Body of pancreas (tissue), 4 donors: ENCODE data around the gene CYFIP1.

Source experiments
- CTCF ChIP-seq, 7 experiments: fragments of 450-650 bp in 4 of 7; fragments of 200-600 bp in 3 of 7; sonication (generic) in 3 of 7; IDR thresholded peaks; one replicate each; pipeline ENCODE4 v1.5.1; 2016 to 2019; ENCODE audit warnings: antibody characterized with exemption in 7 of 7
- POLR2A ChIP-seq, 3 donors: fragments of 450-650 bp; IDR thresholded peaks; one replicate each; pipeline ENCODE4 v1.6.1; 2016; ENCODE audit warnings: antibody characterized with exemption in 3 of 3, mild to moderate bottlenecking in 2 of 3

- no peak for TF ChIP-seq CTCF (IDR thresholded peaks at IDR 0.05)
- TF ChIP-seq POLR2A (IDR thresholded peaks at IDR 0.05) = no peak
These were observed 29.7 kb downstream of the CYFIP1 start for GRCh38 chr15:22950256-22950990.
